ENCODE results near the gene GPC3.

GPC3 gene

GRCh38 chrX:133601116-133601515 is 384.3 kb downstream of the GPC3 start:
- no peak for DNase-seq (ENCODE audit: low read depth)

GRCh38 chrX:133600536-133600935 is 384.9 kb downstream of the GPC3 start:
- no peak for DNase-seq (ENCODE audit: low read depth)

GRCh38 chrX:133598601-133599335 is 386.6 kb downstream of the GPC3 start:
- no peak for DNase-seq (ENCODE audit: low read depth)

GRCh38 chrX:133594156-133594555 is 391.2 kb downstream of the GPC3 start:
- DNase-seq (ENCODE audit: low read depth) = no peak

- no peak for DNase-seq (ENCODE audit: low read depth)
Observed at GRCh38 chrX:133593531-133593930, 391.9 kb downstream of the GPC3 start.

GRCh38 chrX:133590703-133591505 is 394.5 kb downstream of the GPC3 start:
- DNase-seq (ENCODE audit: low read depth) = no peak

GRCh38 chrX:133588827-133589226 is 396.6 kb downstream of the GPC3 start:
- DNase-seq (ENCODE audit: low read depth) = no peak

GRCh38 chrX:133587818-133588217 is 397.6 kb downstream of the GPC3 start:
- no peak for DNase-seq (ENCODE audit: low read depth)

- no peak for DNase-seq (ENCODE audit: low read depth)
Observed at GRCh38 chrX:133587071-133587470, 398.3 kb downstream of the GPC3 start.

GRCh38 chrX:133586443-133586842 is 399.0 kb downstream of the GPC3 start:
- DNase-seq (ENCODE audit: low read depth) = no peak

GRCh38 chrX:133583825-133584224 is 401.6 kb downstream of the GPC3 start:
- DNase-seq (ENCODE audit: low read depth) = no peak

GRCh38 chrX:133580625-133581024 is 404.8 kb downstream of the GPC3 start:
- DNase-seq (ENCODE audit: low read depth) = no peak

- no peak for DNase-seq (ENCODE audit: low read depth)
Observed at GRCh38 chrX:133579631-133580030, 405.8 kb downstream of the GPC3 start.

GRCh38 chrX:133576876-133577275 is 408.5 kb downstream of the GPC3 start:
- no peak for DNase-seq (ENCODE audit: low read depth)

- DNase-seq (ENCODE audit: low read depth) = no peak
Observed at GRCh38 chrX:133575501-133576136, 409.8 kb downstream of the GPC3 start.

GRCh38 chrX:133574716-133575115 is 410.7 kb downstream of the GPC3 start:
- no peak for DNase-seq (ENCODE audit: low read depth)

GRCh38 chrX:133570549-133570948 is 414.8 kb downstream of the GPC3 start:
- DNase-seq (ENCODE audit: low read depth) = no peak

- no peak for DNase-seq (ENCODE audit: low read depth)
Observed at GRCh38 chrX:133569217-133569616, 416.2 kb downstream of the GPC3 start.

GRCh38 chrX:133568109-133568508 is 417.3 kb downstream of the GPC3 start:
- no peak for DNase-seq (ENCODE audit: low read depth)

GRCh38 chrX:133566876-133567275 is 418.5 kb downstream of the GPC3 start:
- DNase-seq (ENCODE audit: low read depth) = no peak

- DNase-seq (ENCODE audit: low read depth) = no peak
Observed at GRCh38 chrX:133563705-133564104, 421.7 kb downstream of the GPC3 start.

- DNase-seq (ENCODE audit: low read depth) = no peak
Observed at GRCh38 chrX:133561251-133561650, 424.1 kb downstream of the GPC3 start.

- DNase-seq (ENCODE audit: low read depth) = no peak
Observed at GRCh38 chrX:133559909-133560308, 425.5 kb downstream of the GPC3 start.

Measured in T follicular helper cell (primary cell).